PC-3 (cell line): ENCODE data around the gene PPM1B. TPM values are rescaled to one million over a fixed set of nuclear protein-coding genes. Genes with fewer than 3 reads are reported as not detected.
A peak's percentile ranks its signal among the peaks of the same experiment; 100 is the strongest.
"Not testable (repeated sequence)": the region's sequence is repeated elsewhere in the genome, so short reads cannot be mapped to it uniquely, and the experiment has no call there.

ENCODE experiments used
- ATAC-seq: fragments of 200-7000 bp; cut with Tn5 transposase; 2 replicates; pipeline ENCODE4 v1.9.1; 2020; ENCODE audit warnings: mild to moderate bottlenecking, moderate library complexity
- BruUV-seq: library from RNA; stranded (reverse); fragments of 400-500 nt; replicated peaks from 2 replicates; lab custom pipeline; 2021; lab: Mats Ljungman, UMichigan
- CTCF ChIA-PET: fragments of 300-600 bp; sonication (Branson Sonifier 250); formaldehyde crosslinking; loops from one replicate; lab custom pipeline; 2022; ENCODE audit warnings: antibody characterized with exemption; lab: Charles Lee
- POLR2A ChIA-PET: fragments of 300-600 bp; sonication (Branson Sonifier 250); formaldehyde crosslinking; loops from one replicate; lab custom pipeline; 2022; ENCODE audit warnings: antibody characterized with exemption; ENCODE audit not compliant: unreplicated experiment; lab: Charles Lee
- DNase-seq: peaks from one replicate; pipeline ENCODE4 v3.0.0-alpha.2; 2015
- H2AFZ ChIP-seq: fragments of 300-600 bp; sonication (generic); 2 replicates; pipeline ENCODE4 v1.6.0; 2016; ENCODE audit warnings: antibody characterized with exemption, low read length
- H3F3A ChIP-seq: fragments of 300-600 bp; sonication (generic); one replicate; pipeline ENCODE4 v1.6.0; 2017; ENCODE audit warnings: antibody characterized with exemption, low read length, control low read depth, mild to moderate bottlenecking; ENCODE audit not compliant: unreplicated experiment
- H3K27ac ChIP-seq: fragments of 300-600 bp; sonication (generic); 2 replicates; pipeline ENCODE4 v1.5.1; 2016; ENCODE audit warnings: mild to moderate bottlenecking, low read length
- H3K27me3 ChIP-seq: fragments of 300-600 bp; sonication (generic); 2 replicates; pipeline ENCODE4 v1.6.1; 2016; ENCODE audit warnings: low read length, mixed read lengths
- H3K36me3 ChIP-seq: fragments of 300-600 bp; sonication (generic); 2 replicates; pipeline ENCODE4 v1.6.1; 2016; ENCODE audit warnings: low read depth, mixed run types, low read length, mixed read lengths
- H3K4me1 ChIP-seq: fragments of 300-600 bp; sonication (generic); 2 replicates; pipeline ENCODE4 v1.5.1; 2016; ENCODE audit warnings: low read length; ENCODE audit not compliant: insufficient read depth
- H3K4me2 ChIP-seq: fragments of 300-600 bp; sonication (generic); 2 replicates; pipeline ENCODE4 v1.6.0; 2016; ENCODE audit warnings: low read length
- H3K4me3 ChIP-seq: fragments of 300-600 bp; sonication (generic); 2 replicates; pipeline ENCODE4 v1.5.1; 2016; ENCODE audit warnings: mild to moderate bottlenecking, low read length, mixed read lengths
- H3K79me2 ChIP-seq: fragments of 300-600 bp; sonication (generic); 2 replicates; pipeline ENCODE4 v1.6.1; 2017; ENCODE audit warnings: low read length, mixed read lengths
- H3K9ac ChIP-seq: fragments of 300-600 bp; sonication (generic); 2 replicates; pipeline ENCODE4 v1.6.0; 2016; ENCODE audit warnings: mild to moderate bottlenecking, low read length
- H3K9me2 ChIP-seq: fragments of 300-600 bp; sonication (generic); replicated peaks from 2 replicates; pipeline ENCODE4 v1.6.1; 2016; ENCODE audit warnings: mixed run types, low read length, mixed read lengths
- H3K9me3 ChIP-seq: fragments of 300-600 bp; sonication (generic); 2 replicates; pipeline ENCODE4 v1.6.1; 2016; ENCODE audit warnings: low read length, mixed read lengths
- H4K20me1 ChIP-seq: fragments of 300-600 bp; sonication (generic); 2 replicates; pipeline ENCODE4 v1.6.1; 2016; ENCODE audit warnings: low read length, mixed read lengths
- EZH2 ChIP-seq: fragments of 300-600 bp; sonication (generic); IDR thresholded peaks from one replicate; pipeline ENCODE4 v1.6.1; 2017; ENCODE audit warnings: antibody characterized with exemption, mild to moderate bottlenecking, low read length; ENCODE audit not compliant: unreplicated experiment
- EZH2phosphoT487 ChIP-seq: fragments of 300-600 bp; sonication (generic); IDR thresholded peaks from 2 replicates; pipeline ENCODE4 v1.6.1; 2018; ENCODE audit warnings: mild to moderate bottlenecking, antibody characterized with exemption, low read length, borderline replicate concordance
- intact Hi-C: fragments of 100-400 bp; cut with micrococcal nuclease; formaldehyde crosslinking; loops from 2 replicates; pipeline ENCODE4 v1.9.0; 2023
- total RNA-seq: library from RNA; depleted of rRNA; stranded (reverse); fragments of >200 nt; gene quantifications from 2 replicates; pipeline ENCODE4 v1.2.3, GENCODE V29; 2014
- TF ChIP-seq, protein P1 (sequence below): fragments of 300-600 bp; sonication (generic); conservative IDR thresholded peaks from 2 replicates; pipeline ENCODE4 v1.5.1; 2017; ENCODE audit warnings: antibody characterized with exemption, low read depth, mild to moderate bottlenecking, low read length

The PPM1B gene
- total RNA-seq, 1 experiment from 2014 or later = 17.6 TPM

GRCh38 chr2:44126106-44126797, 42.4 kb upstream of the PPM1B start:
- no peaks in the 10 kb centered on the region for H4K20me1 ChIP-seq
- BruUV-seq = no TSS peak
- H3K9ac ChIP-seq = no peak overlapping the region
- ChIA-PET CTCF (no interaction called here), POLR2A (interaction anchor here (0.6 kb wide), 1 partner anchor 27 kb away, joined by 3 read pairs; no protein-coding TSS in a partner anchor)
- no peaks in the 10 kb centered on the region for H3K4me1 ChIP-seq
- ATAC-seq (no peak), DNase-seq (peak; percentile 47)
- H3K79me2 ChIP-seq = no peaks in the 10 kb centered on the region
- H3K9me3 ChIP-seq = no peaks in the 10 kb centered on the region
- H3F3A ChIP-seq = no peaks in the 10 kb centered on the region
- TF ChIP-seq EZH2 = no peak
- TF ChIP-seq EZH2phosphoT487 = no peak
- TF ChIP-seq, protein P1, sequence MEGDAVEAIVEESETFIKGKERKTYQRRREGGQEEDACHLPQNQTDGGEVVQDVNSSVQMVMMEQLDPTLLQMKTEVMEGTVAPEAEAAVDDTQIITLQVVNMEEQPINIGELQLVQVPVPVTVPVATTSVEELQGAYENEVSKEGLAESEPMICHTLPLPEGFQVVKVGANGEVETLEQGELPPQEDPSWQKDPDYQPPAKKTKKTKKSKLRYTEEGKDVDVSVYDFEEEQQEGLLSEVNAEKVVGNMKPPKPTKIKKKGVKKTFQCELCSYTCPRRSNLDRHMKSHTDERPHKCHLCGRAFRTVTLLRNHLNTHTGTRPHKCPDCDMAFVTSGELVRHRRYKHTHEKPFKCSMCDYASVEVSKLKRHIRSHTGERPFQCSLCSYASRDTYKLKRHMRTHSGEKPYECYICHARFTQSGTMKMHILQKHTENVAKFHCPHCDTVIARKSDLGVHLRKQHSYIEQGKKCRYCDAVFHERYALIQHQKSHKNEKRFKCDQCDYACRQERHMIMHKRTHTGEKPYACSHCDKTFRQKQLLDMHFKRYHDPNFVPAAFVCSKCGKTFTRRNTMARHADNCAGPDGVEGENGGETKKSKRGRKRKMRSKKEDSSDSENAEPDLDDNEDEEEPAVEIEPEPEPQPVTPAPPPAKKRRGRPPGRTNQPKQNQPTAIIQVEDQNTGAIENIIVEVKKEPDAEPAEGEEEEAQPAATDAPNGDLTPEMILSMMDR = no peak
- no peak overlapping the region for H3K4me2 ChIP-seq
- no peak overlapping the region for H3K4me3 ChIP-seq
- H3K27ac ChIP-seq = no peak overlapping the region
- no peaks in the 10 kb centered on the region for H3K9me2 ChIP-seq
- intact Hi-C loops = no loop called here
- H2AFZ ChIP-seq = no peak overlapping the region
- H3K27me3 ChIP-seq = no peaks in the 10 kb centered on the region
- H3K36me3 ChIP-seq = no peaks in the 10 kb centered on the region

DNA sequence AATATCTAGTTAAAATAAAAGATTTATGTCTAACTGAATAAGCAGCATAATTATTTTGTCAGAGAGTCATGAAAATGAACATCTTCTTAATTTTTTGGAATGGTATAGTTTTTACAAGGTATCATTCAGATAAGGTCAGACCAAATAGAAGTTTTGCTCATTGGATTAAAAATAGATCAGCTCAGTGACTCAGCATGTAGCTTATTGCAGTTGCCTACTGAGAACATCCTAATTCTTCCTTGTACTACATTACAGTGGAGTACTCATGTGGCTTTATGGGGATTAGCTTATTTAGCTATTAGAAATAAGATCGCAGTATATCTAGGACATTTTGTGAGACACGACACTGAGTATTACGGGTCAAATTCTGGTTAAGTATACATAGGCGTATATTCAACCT, 38.2 kb upstream of the PPM1B start:
- Histone ChIP-seq H3K4me1 (peaks cover under 1% of the 10 kb centered on the region; the same call in 1 of the 2 replicates), H3K36me3 (no peaks in the 10 kb centered on the region), H3K9me3 (no peaks in the 10 kb centered on the region), H2AFZ (no peak overlapping the region), H3K9ac (no peak overlapping the region), H3K4me3 (no peak overlapping the region), H3F3A (no peaks in the 10 kb centered on the region), H3K79me2 (no peaks in the 10 kb centered on the region), H3K9me2 (no peaks in the 10 kb centered on the region), H4K20me1 (no peaks in the 10 kb centered on the region), H3K27ac (no peak overlapping the region), H3K27me3 (no peaks in the 10 kb centered on the region), H3K4me2 (no peak overlapping the region)
- ChIA-PET CTCF (no interaction called here), POLR2A (no interaction called here)
- no TSS peak for BruUV-seq
- TF ChIP-seq EZH2 = no peak
- TF ChIP-seq, protein P1 = no peak
- no peak for TF ChIP-seq EZH2phosphoT487
- no peak for ATAC-seq
- no peak for DNase-seq
- intact Hi-C loops = no loop called here

DNA sequence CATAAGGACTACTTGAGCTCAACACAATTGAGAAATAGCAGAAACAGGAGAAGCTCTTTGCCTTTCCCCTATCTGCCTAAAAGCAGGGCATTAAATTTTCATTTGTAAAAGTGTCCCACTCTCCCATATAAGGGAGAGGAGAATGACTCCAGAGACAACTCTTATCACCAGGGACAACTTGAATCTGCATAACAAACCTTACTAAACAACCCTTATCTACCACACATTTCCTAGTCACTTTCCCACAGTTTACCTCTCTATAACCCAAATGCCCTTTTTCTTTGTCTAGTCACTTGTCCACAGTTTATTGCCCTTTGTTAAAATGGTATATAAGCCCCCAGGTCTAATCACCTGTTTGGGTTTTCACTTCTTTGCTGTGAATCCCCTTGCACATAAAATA, 37.5 kb upstream of the PPM1B start:
- no peak overlapping the region for H2AFZ ChIP-seq
- ATAC-seq (no peak), DNase-seq (no peak)
- CTCF ChIA-PET = no interaction called here
- H3K4me3 ChIP-seq = no peak overlapping the region
- no TSS peak for BruUV-seq
- H3K4me1 ChIP-seq = peaks cover 8% of the 10 kb centered on the region
- no peaks in the 10 kb centered on the region for H3K27me3 ChIP-seq
- intact Hi-C loops = no loop called here
- H3K4me2 ChIP-seq = no peak overlapping the region
- no peaks in the 10 kb centered on the region for H3K79me2 ChIP-seq
- H4K20me1 ChIP-seq = no peaks in the 10 kb centered on the region
- POLR2A ChIA-PET = no interaction called here
- no peaks in the 10 kb centered on the region for H3K9me2 ChIP-seq
- no peaks in the 10 kb centered on the region for H3F3A ChIP-seq
- H3K27ac ChIP-seq = no peak overlapping the region
- no peak for TF ChIP-seq EZH2phosphoT487
- TF ChIP-seq, protein P1 = no peak
- TF ChIP-seq EZH2 = no peak
- no peaks in the 10 kb centered on the region for H3K9me3 ChIP-seq
- no peaks in the 10 kb centered on the region for H3K36me3 ChIP-seq
- no peak overlapping the region for H3K9ac ChIP-seq

DNA sequence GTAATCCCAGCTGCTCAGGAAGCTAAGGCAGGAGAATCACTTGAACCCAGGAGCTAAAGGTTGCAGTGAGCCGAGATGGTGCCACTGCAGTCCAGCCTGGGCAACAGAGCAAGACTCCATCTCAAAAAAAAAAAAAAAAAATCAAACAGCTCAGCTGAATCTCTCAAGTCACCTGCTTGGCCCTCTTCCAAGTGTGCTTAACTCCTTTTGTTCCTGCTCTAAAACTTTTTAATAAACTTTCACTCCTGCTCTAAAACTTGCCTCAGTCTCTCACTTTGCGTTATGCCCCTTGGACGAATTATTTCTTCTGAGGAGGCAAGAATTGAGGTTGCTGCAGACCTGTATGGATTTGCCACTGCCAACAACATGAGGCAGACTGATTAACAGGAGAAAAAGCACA, 35.1 kb upstream of the PPM1B start:
- H3K27ac ChIP-seq, H3K4me3 ChIP-seq, H4K20me1 ChIP-seq, BruUV-seq, H3K9ac ChIP-seq, H3K9me2 ChIP-seq, H3F3A ChIP-seq, CTCF ChIA-PET, H3K79me2 ChIP-seq, H3K36me3 ChIP-seq, H3K4me2 ChIP-seq, ATAC-seq, intact Hi-C loops, DNase-seq, POLR2A ChIA-PET, H3K27me3 ChIP-seq, H3K9me3 ChIP-seq, H2AFZ ChIP-seq: not testable (repeated sequence)
- peaks cover 11% of the 10 kb centered on the region for H3K4me1 ChIP-seq
